GM12872 (cell line): Measurements from ENCODE around the gene SUSD3.

Source experiments
- TF ChIP-seq, protein P1 (sequence below): IDR thresholded peaks from 3 replicates; pipeline ENCODE4 v1.5.1; 2011; ENCODE audit warnings: low read depth, mild to moderate bottlenecking, low read length, moderate library complexity; ENCODE audit not compliant: insufficient read depth

Gene SUSD3

GRCh38 chr9:93072383-93072795 is 13.9 kb downstream of the SUSD3 start:
- TF ChIP-seq, protein P1, sequence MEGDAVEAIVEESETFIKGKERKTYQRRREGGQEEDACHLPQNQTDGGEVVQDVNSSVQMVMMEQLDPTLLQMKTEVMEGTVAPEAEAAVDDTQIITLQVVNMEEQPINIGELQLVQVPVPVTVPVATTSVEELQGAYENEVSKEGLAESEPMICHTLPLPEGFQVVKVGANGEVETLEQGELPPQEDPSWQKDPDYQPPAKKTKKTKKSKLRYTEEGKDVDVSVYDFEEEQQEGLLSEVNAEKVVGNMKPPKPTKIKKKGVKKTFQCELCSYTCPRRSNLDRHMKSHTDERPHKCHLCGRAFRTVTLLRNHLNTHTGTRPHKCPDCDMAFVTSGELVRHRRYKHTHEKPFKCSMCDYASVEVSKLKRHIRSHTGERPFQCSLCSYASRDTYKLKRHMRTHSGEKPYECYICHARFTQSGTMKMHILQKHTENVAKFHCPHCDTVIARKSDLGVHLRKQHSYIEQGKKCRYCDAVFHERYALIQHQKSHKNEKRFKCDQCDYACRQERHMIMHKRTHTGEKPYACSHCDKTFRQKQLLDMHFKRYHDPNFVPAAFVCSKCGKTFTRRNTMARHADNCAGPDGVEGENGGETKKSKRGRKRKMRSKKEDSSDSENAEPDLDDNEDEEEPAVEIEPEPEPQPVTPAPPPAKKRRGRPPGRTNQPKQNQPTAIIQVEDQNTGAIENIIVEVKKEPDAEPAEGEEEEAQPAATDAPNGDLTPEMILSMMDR = no peak

- TF ChIP-seq, protein P1 = no peak
These were observed 17.7 kb downstream of the SUSD3 start for GRCh38 chr9:93076101-93076791.

GRCh38 chr9:93076792-93077128 is 18.3 kb downstream of the SUSD3 start:
- TF ChIP-seq, protein P1 = no peak

DNA sequence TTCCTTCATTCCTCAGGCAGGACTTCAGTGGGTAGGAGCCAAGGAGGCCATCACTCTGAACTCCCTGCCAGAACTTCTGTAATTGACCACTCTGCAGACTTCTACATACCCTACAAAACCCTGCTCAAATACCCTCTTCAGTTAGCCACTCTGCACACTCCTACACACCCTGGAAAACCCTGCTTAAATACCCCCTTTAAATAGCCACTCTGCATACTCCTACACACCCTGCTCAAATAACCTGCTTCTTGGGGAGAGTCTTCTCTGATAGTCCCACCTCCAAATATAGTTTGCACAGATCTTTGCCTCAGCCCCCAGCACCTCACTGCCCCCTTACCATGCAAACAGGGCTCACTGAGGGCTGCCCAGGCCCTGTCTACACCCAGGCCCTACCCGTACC is 18.9 kb downstream of the SUSD3 start:
- TF ChIP-seq, protein P1 = no peak

- TF ChIP-seq, protein P1 = no peak
These were observed 19.3 kb downstream of the SUSD3 start for GRCh38 chr9:93077811-93078210.

DNA sequence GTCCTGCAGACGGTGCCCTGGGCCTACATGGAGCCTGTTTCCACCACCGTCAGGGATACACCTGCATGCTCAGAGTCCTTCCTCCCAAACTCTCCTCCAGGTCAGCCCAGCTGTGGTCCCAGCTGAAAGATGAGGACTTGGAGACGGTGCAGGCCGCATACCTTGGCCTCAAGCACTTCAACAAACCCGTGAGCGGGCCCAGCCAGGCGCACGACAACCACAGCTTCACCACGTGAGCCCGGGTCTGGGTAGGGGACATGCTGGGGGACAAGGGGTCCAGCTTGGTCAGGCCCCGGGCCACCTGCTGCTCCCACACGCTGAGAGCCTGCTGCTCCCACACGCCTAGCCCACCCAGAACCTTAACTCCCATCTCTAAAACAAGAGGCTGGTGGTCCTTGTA is 20.9 kb downstream of the SUSD3 start:
- TF ChIP-seq, protein P1 = no peak

DNA sequence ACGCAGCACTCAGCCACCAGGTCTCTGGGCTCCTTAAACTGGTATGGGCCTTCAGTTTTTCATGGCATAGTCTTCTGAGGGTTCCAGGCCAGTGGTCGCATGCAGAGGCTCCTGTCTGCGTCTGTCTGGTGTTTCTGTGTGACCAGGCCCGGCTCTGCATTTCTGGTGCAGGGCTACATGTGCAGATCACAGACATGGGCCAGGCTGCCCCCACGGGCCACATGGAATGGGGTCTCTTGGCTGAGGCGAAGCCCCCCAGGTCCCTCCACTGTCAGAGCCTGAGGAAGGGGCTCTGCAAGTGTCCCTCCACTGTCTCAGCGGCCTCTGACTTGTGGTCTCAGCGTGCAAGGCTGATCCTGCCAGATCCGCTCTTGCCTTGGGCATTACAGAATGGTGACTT is 21.9 kb downstream of the SUSD3 start:
- TF ChIP-seq, protein P1 = no peak
